Measurements from ENCODE around the gene PLAU. TPM values are rescaled to one million over a fixed set of nuclear protein-coding genes. Genes with fewer than 3 reads are reported as not detected.
A peak's percentile ranks its signal among the peaks of the same experiment; 100 is the strongest.

PLAU gene
- total and polyA plus RNA-seq, 2 donors = 3.8 to 20.3 TPM

DNA sequence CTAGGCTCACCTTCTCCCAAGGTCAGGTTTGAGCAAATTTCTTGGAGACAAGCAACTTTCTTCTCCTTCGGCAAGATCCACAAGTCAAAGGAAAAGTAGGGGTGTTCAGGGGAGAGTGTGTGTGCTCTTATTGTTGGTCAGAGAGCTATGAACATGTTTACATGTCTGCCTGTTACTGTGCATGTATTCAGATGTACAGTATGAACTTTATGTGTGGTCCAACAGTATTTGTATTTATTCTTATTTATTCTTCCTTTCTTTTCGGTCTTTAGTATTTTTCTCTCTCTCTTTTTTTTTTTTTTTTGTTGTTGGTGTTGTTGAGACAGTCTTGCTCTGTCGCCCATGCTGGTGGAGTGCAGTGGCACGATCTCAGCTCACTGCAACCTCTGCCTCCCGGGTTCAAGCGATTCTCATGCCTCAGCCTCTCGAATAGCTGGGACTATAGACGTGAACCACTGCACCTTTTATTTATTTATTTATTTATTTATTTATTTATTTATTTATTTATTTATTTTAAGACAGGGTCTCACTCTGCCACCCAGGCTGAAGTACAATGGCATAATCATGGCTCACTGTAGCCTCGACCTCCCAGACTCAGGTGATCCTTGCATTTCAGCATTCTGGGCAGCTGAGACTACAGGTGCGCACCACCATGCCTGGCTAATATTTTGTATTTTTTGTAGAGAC is 38.2 kb downstream of the PLAU start:
- H3K4me1 ChIP-seq (ENCODE audit: control insufficient read depth in 2 of 2, insufficient read depth in 2 of 2, low read length in 2 of 2) = no peaks in the 10 kb centered on the region
- no peak for DNase-seq (ENCODE audit: low read depth in 6 of 9, low spot score in 9 of 9)
- H3K9me3 ChIP-seq (ENCODE audit: control insufficient read depth in 2 of 2, insufficient read depth in 1 of 2, low read length in 1 of 2) = peaks cover 0 to 6% of the 10 kb centered on the region in 2 donors
- H3K4me3 ChIP-seq (ENCODE audit: low read length in 2 of 2) = no peak overlapping the region
- 97% methylated on average over 10 of the region's 10 CpGs for WGBS
- no peaks in the 10 kb centered on the region for H3K27me3 ChIP-seq (ENCODE audit: control insufficient read depth in 2 of 2, insufficient read depth in 1 of 2, low read length in 1 of 2)
- no peak overlapping the region for H3K27ac ChIP-seq (ENCODE audit: low read depth in 1 of 2, low read length in 1 of 2)
- H3K36me3 ChIP-seq (ENCODE audit: control insufficient read depth in 2 of 2, insufficient read depth in 2 of 2, low read length in 1 of 2) = no peaks in the 10 kb centered on the region

DNA sequence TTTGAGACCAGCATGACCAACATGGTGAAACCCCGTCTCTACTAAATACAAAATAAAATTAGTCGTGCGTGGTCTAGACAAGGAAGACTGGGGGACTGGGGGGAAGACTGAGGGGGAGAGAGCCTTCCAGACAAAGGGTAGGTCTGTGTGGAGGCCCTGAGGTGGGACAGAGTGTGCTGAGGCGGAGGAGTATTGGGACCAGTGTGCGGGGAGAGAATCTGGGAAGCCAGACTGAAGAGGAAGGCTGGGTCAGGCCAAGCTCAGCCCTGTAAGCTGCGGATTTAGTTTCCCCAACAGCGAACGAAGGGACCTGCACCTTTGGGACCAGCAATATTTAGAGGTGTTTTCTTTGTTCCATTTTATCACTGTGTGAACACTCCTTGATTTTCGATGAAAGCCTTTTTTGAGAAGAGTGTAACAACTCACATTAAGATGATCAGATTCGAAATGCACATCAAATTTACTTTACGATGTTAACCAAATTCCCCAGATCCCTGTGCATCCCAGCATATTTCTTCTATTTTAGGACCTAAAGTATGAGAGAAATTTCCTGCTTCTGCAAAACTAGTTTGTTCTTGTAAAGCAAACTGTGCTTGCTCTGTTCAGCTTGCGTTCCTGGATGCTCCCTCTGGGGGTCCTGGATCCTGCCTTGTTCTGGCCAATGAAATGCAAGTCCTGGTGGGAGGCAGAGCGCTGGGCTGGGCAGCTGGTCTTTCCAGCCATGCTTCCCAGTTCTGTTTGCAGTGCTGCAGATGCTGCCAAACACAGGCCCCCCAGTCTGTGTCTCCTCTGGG is 39.4 kb downstream of the PLAU start:
- Histone ChIP-seq H3K4me3 (ENCODE audit: low read length in 2 of 2) (no peak overlapping the region), H3K27me3 (ENCODE audit: control insufficient read depth in 2 of 2, insufficient read depth in 1 of 2, low read length in 1 of 2) (no peaks in the 10 kb centered on the region), H3K36me3 (ENCODE audit: control insufficient read depth in 2 of 2, insufficient read depth in 2 of 2, low read length in 1 of 2) (no peaks in the 10 kb centered on the region), H3K4me1 (ENCODE audit: control insufficient read depth in 2 of 2, insufficient read depth in 2 of 2, low read length in 2 of 2) (no peaks in the 10 kb centered on the region), H3K9me3 (ENCODE audit: control insufficient read depth in 2 of 2, insufficient read depth in 1 of 2, low read length in 1 of 2) (peaks cover 0 to 4% of the 10 kb centered on the region in 2 donors), H3K27ac (ENCODE audit: low read depth in 1 of 2, low read length in 1 of 2) (no peak overlapping the region)
- WGBS = 96% methylated on average over 13 of the region's 13 CpGs
- no peak for DNase-seq (ENCODE audit: low read depth in 6 of 9, low spot score in 9 of 9)

DNA sequence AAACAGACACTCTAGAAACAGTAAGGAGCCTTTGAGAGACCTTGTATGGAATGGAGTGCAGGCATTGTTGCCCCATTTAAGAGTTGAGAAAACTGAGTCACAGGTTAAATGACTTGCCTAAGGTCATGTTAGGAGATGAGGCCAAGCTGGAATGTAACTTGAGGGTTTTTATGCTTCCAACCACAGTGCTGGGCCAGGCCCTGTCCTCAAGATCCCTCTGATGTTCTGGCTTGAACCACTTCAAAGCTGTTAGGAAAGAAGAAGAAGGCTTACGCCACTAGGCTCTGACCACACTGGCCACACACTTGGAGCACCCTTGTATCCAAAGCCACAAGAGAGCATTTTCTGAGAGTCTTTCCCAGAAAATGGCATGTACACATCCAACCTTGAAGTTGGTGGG is 42.7 kb downstream of the PLAU start:
- Histone ChIP-seq H3K36me3 (ENCODE audit: control insufficient read depth in 2 of 2, insufficient read depth in 2 of 2, low read length in 1 of 2) (no peaks in the 10 kb centered on the region), H3K4me3 (ENCODE audit: low read length in 2 of 2) (no peak overlapping the region), H3K4me1 (ENCODE audit: control insufficient read depth in 2 of 2, insufficient read depth in 2 of 2, low read length in 2 of 2) (peaks cover 11 to 19% of the 10 kb centered on the region in 2 donors), H3K27me3 (ENCODE audit: control insufficient read depth in 2 of 2, insufficient read depth in 1 of 2, low read length in 1 of 2) (no peaks in the 10 kb centered on the region), H3K9me3 (ENCODE audit: control insufficient read depth in 2 of 2, insufficient read depth in 1 of 2, low read length in 1 of 2) (peaks cover 0 to 4% of the 10 kb centered on the region in 2 donors), H3K27ac (ENCODE audit: low read depth in 1 of 2, low read length in 1 of 2) (no peak overlapping the region)
- no peak for DNase-seq (ENCODE audit: low read depth in 6 of 9, low spot score in 9 of 9)
- 79% methylated on average over 1 of the region's 1 CpG for WGBS

DNA sequence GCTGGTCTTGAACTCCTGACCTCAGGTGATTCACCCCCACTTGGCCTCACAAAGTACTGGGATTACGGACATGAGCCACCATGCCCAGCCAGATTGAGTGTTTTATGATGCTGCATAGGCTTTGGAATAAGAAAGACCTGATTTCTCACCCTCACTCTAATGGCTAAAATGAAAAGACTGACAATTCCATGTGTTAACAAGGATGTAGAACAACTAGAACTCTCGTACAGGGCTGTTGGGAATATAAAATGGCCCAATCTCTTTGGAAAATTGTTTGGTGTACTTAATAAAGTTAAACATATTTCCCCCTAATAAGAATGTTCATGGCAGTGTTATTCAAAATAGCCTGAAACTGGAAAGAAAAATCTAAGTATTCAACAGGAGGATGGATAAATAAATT is 43.8 kb downstream of the PLAU start:
- Histone ChIP-seq H3K27ac (ENCODE audit: low read depth in 1 of 2, low read length in 1 of 2) (no peak overlapping the region), H3K4me3 (ENCODE audit: low read length in 2 of 2) (no peak overlapping the region), H3K27me3 (ENCODE audit: control insufficient read depth in 2 of 2, insufficient read depth in 1 of 2, low read length in 1 of 2) (no peaks in the 10 kb centered on the region), H3K4me1 (ENCODE audit: control insufficient read depth in 2 of 2, insufficient read depth in 2 of 2, low read length in 2 of 2) (peaks cover 11 to 24% of the 10 kb centered on the region in 2 donors), H3K9me3 (ENCODE audit: control insufficient read depth in 2 of 2, insufficient read depth in 1 of 2, low read length in 1 of 2) (peaks cover 0 to 4% of the 10 kb centered on the region in 2 donors), H3K36me3 (ENCODE audit: control insufficient read depth in 2 of 2, insufficient read depth in 2 of 2, low read length in 1 of 2) (no peaks in the 10 kb centered on the region)
- WGBS = 96% methylated on average over 2 of the region's 2 CpGs
- DNase-seq (ENCODE audit: low read depth in 6 of 9, low spot score in 9 of 9) = no peak

DNA sequence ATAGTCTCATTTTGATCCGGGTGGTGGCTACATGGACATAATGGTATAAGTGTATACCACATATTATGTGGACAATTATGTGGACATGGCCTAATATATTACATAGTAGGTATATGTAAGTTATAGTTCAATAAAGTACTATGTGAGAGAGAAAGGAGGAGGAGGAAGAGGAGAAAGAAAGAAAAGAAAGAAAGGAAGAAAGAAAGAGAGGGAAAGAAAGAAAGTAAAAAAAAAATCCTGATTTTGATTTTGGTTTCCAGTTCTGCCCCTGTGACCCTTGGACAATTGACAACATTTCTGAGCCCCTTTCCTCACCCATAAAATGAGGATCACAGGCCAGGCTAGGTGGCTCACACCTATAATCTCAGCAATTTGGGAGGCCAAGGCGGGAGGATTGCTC is 44.8 kb downstream of the PLAU start:
- over 99% methylated on average over 2 of the region's 2 CpGs for WGBS
- H3K4me1 ChIP-seq (ENCODE audit: control insufficient read depth in 2 of 2, insufficient read depth in 2 of 2, low read length in 2 of 2) = peaks cover 11 to 24% of the 10 kb centered on the region in 2 donors

DNA sequence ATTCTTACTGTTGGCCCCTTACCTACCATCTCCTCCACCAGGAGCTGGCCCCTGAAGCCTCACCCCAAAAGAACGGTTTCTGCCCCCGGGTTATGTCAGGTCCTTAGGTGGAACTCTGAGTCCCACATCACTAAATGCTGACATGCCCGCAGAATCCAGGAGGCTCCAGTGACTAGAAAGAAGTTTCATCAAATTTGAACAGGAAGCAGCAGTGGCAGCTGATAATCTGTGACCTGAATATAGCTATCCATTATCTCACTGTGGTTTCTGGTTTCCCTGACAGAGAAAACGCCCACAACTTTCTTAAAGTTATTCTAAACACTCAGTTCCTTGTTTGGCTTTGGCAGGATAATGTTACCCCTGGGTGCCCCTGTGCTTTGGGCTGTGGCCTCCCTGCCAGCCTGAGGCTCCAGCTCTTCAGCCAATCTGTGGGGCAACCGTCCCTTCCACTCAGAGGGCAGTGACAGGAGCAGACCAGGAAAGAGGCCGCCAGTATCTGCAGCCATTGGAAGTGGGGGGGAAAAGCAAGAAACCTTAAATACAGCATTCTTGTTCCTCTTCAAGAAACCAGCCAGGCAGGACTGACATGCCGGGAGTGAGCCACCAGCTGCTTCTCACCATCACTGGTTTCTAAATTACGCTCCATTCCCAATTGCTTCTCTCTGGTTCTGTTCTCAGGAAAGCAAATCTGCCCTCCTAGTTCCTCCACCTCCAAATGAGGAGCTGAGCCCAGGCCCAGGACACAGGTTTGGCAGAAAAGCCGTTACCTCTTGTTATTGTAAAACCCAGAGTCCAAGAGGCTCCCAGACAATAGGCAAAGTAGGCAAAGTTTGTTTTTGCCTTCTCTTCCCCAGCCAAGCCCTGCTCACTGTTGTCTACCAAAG is 45.8 kb downstream of the PLAU start:
- Histone ChIP-seq H3K9me3 (ENCODE audit: control insufficient read depth in 2 of 2, insufficient read depth in 1 of 2, low read length in 1 of 2) (peaks cover 0 to 4% of the 10 kb centered on the region in 2 donors), H3K36me3 (ENCODE audit: control insufficient read depth in 2 of 2, insufficient read depth in 2 of 2, low read length in 1 of 2) (no peaks in the 10 kb centered on the region), H3K4me3 (ENCODE audit: low read length in 2 of 2) (no peak overlapping the region), H3K27me3 (ENCODE audit: control insufficient read depth in 2 of 2, insufficient read depth in 1 of 2, low read length in 1 of 2) (no peaks in the 10 kb centered on the region), H3K4me1 (ENCODE audit: control insufficient read depth in 2 of 2, insufficient read depth in 2 of 2, low read length in 2 of 2) (peaks cover 11 to 24% of the 10 kb centered on the region in 2 donors), H3K27ac (ENCODE audit: low read depth in 1 of 2, low read length in 1 of 2) (peak overlapping the region; percentile 57 to 64)
- peak in 4 of 9 donors; percentile 19 to 65 (median 27) for DNase-seq (ENCODE audit: low read depth in 6 of 9, low spot score in 9 of 9)
- WGBS = 10% methylated on average over 9 of the region's 9 CpGs

More for the DNA sequence above, 44.8 kb downstream of the PLAU start:
- DNase-seq (ENCODE audit: low read depth in 6 of 9, low spot score in 9 of 9) = no peak
- H3K36me3 ChIP-seq (ENCODE audit: control insufficient read depth in 2 of 2, insufficient read depth in 2 of 2, low read length in 1 of 2) = no peaks in the 10 kb centered on the region
- H3K4me3 ChIP-seq (ENCODE audit: low read length in 2 of 2) = no peak overlapping the region
- H3K9me3 ChIP-seq (ENCODE audit: control insufficient read depth in 2 of 2, insufficient read depth in 1 of 2, low read length in 1 of 2) = peaks cover 0 to 4% of the 10 kb centered on the region in 2 donors
- no peak overlapping the region for H3K27ac ChIP-seq (ENCODE audit: low read depth in 1 of 2, low read length in 1 of 2)
- no peaks in the 10 kb centered on the region for H3K27me3 ChIP-seq (ENCODE audit: control insufficient read depth in 2 of 2, insufficient read depth in 1 of 2, low read length in 1 of 2)

DNA sequence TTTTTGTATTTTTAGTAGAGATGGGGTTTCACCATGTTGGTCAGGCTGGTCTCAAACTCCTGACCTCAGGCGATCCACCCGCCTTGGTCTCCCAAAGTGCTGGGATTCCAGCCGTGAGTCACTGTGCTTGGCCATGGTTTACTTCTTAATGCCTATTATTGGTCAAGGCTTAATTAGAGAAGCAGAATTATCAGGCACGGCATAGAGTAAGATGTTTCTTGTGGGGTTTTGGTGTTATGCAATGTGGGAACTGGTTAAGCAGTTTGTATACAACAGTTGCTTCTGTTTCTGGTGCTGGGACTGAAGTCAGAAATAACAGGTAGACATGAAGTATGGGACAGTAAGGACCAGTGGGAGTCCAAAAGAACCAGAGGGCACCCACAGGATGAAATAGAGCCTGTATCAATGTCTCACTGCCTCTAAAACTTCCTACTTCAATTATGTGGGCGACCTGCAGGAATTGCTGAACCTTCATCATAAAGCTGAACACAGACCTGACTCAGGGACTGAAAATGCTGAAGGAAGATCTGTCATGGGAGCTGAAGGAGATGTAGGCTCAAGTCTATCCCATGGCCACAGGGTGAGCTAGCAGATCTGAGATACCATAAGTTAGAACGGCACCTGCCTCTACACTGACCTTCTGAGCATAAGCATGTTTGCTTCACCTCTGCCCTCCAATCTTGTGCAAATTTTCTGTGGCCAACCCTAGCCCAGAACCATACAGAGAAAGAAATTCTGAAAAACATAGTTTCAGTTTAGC is 48.7 kb downstream of the PLAU start:
- Histone ChIP-seq H3K27me3 (ENCODE audit: control insufficient read depth in 2 of 2, insufficient read depth in 1 of 2, low read length in 1 of 2) (no peaks in the 10 kb centered on the region), H3K9me3 (ENCODE audit: control insufficient read depth in 2 of 2, insufficient read depth in 1 of 2, low read length in 1 of 2) (no peaks in the 10 kb centered on the region), H3K36me3 (ENCODE audit: control insufficient read depth in 2 of 2, insufficient read depth in 2 of 2, low read length in 1 of 2) (no peaks in the 10 kb centered on the region), H3K27ac (ENCODE audit: low read depth in 1 of 2, low read length in 1 of 2) (no peak overlapping the region), H3K4me1 (ENCODE audit: control insufficient read depth in 2 of 2, insufficient read depth in 2 of 2, low read length in 2 of 2) (peaks cover 11 to 24% of the 10 kb centered on the region in 2 donors), H3K4me3 (ENCODE audit: low read length in 2 of 2) (no peak overlapping the region)
- no peak for DNase-seq (ENCODE audit: low read depth in 6 of 9, low spot score in 9 of 9)
- 93% methylated on average over 6 of the region's 6 CpGs for WGBS

DNA sequence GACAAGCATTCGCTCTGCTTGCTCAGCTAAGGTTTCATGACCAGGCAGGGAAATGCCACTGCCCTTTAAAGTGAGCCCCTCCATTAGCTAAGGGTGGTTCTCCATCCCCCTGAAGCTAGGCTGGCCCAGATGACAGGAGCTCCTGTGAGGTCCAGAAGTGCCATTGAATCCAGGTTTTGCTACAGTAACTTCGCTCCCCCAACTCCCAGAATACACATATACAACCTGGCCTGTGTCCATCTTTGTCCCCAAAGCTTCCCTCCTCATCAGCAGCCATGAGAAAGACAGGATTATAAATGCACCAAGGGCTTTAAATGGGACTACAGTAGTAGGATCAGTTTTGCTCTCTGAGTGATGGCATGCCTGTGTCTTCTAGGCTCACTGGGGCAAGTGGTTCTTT is 51.5 kb downstream of the PLAU start:
- WGBS = 97% methylated on average over 2 of the region's 2 CpGs
- H3K36me3 ChIP-seq (ENCODE audit: control insufficient read depth in 2 of 2, insufficient read depth in 2 of 2, low read length in 1 of 2) = no peaks in the 10 kb centered on the region
- no peaks in the 10 kb centered on the region for H3K27me3 ChIP-seq (ENCODE audit: control insufficient read depth in 2 of 2, insufficient read depth in 1 of 2, low read length in 1 of 2)
- H3K4me3 ChIP-seq (ENCODE audit: low read length in 2 of 2) = no peak overlapping the region
- no peaks in the 10 kb centered on the region for H3K9me3 ChIP-seq (ENCODE audit: control insufficient read depth in 2 of 2, insufficient read depth in 1 of 2, low read length in 1 of 2)
- no peak for DNase-seq (ENCODE audit: low read depth in 6 of 9, low spot score in 9 of 9)
- H3K27ac ChIP-seq (ENCODE audit: low read depth in 1 of 2, low read length in 1 of 2) = no peak overlapping the region
- peaks cover 0 to 7% of the 10 kb centered on the region in 2 donors for H3K4me1 ChIP-seq (ENCODE audit: control insufficient read depth in 2 of 2, insufficient read depth in 2 of 2, low read length in 2 of 2)

Measured in thymus (tissue), 11 donors.